T-cell (primary cell): ENCODE results near the gene TMEM18. TPM values are rescaled to one million over a fixed set of nuclear protein-coding genes. Genes with fewer than 3 reads are reported as not detected.

ENCODE experiments used
- ATAC-seq, 4 experiments: fragments of 200-7000 bp in 3 of 4; fragments of 150-1000 bp in 1 of 4; cut with Tn5 transposase; replicated peaks in 1 of 4; 1 replicate in 3 of 4; 2 replicates in 1 of 4; pipeline ENCODE4 v1.10.0; 2021; ENCODE audit warnings: moderate library complexity in 3 of 4, mild to moderate bottlenecking in 2 of 4, moderate number of reproducible peaks in 1 of 4
- CTCF ChIA-PET, 2 donors: fragments of 300-600 bp; sonication (Branson Sonifier 250); formaldehyde crosslinking; loops; one replicate each; lab custom pipeline; 2022; ENCODE audit warnings: antibody characterized with exemption in 2 of 2; lab: Charles Lee
- POLR2A ChIA-PET, 2 donors: fragments of 300-600 bp; sonication (Branson Sonifier 250); formaldehyde crosslinking; loops; one replicate each; lab custom pipeline; 2022; ENCODE audit warnings: antibody characterized with exemption in 2 of 2; lab: Charles Lee
- DNase-seq, 35 experiments: peaks; one replicate each; pipeline versions ENCODE4 v3.0.0 to v3.0.0-alpha.2; 2013 to 2023
- H3K27ac ChIP-seq: one replicate; pipeline ENCODE4 v1.5.1; 2013; ENCODE audit warnings: low read length
- H3K27me3 ChIP-seq, 2 experiments: replicated peaks in 1 of 2; 1 replicate in 1 of 2; 2 replicates in 1 of 2; pipeline versions ENCODE4 v1.6.1 to v1.7.0; 2013; ENCODE audit warnings: low read length in 1 of 2, mixed read lengths in 1 of 2; ENCODE audit not compliant: control insufficient read depth in 2 of 2, insufficient read depth in 2 of 2; ENCODE audit errors: extremely low read depth in 1 of 2
- H3K36me3 ChIP-seq, 2 donors: 1 replicate in 1 of 2; 2 replicates in 1 of 2; pipeline versions ENCODE4 v1.6.1 to v1.7.0; 2013; ENCODE audit warnings: low read length in 1 of 2; ENCODE audit not compliant: control insufficient read depth in 2 of 2, insufficient read depth in 1 of 2; ENCODE audit errors: extremely low read depth in 1 of 2
- H3K4me1 ChIP-seq, 2 experiments: 1 replicate in 1 of 2; 2 replicates in 1 of 2; pipeline versions ENCODE4 v1.6.1 to v1.7.0; 2013; ENCODE audit warnings: low read length in 2 of 2, mixed read lengths in 1 of 2; ENCODE audit not compliant: insufficient read depth in 2 of 2, control insufficient read depth in 1 of 2; ENCODE audit errors: extremely low read depth in 1 of 2
- H3K4me3 ChIP-seq, 2 donors: 1 replicate in 1 of 2; 2 replicates in 1 of 2; pipeline versions ENCODE4 v1.5.1 to v1.7.0; 2013; ENCODE audit warnings: mild to moderate bottlenecking in 2 of 2, low read length in 1 of 2, moderate library complexity in 1 of 2; ENCODE audit not compliant: control insufficient read depth in 1 of 2; ENCODE audit errors: extremely low read depth in 1 of 2
- H3K9me3 ChIP-seq: 2 replicates; pipeline ENCODE4 v1.7.0; 2013
- H3K27ac Mint-ChIP-seq, 2 donors: one replicate each; pipeline ENCODE4 v1.8.0; 2020 to 2021; ENCODE audit warnings: mild to moderate bottlenecking in 2 of 2, mixed read lengths in 2 of 2
- H3K27me3 Mint-ChIP-seq, 2 donors: one replicate each; pipeline ENCODE4 v1.8.0; 2021 to 2022; ENCODE audit warnings: mixed read lengths in 2 of 2
- H3K36me3 Mint-ChIP-seq: one replicate; pipeline ENCODE4 v1.8.0; 2021; ENCODE audit warnings: mixed read lengths
- H3K4me1 Mint-ChIP-seq, 3 donors: one replicate each; pipeline ENCODE4 v1.8.0; 2020 to 2022; ENCODE audit warnings: mixed read lengths in 3 of 3, mild to moderate bottlenecking in 1 of 3
- H3K4me3 Mint-ChIP-seq, 3 donors: one replicate each; pipeline ENCODE4 v1.8.0; 2020 to 2022; ENCODE audit warnings: mild to moderate bottlenecking in 3 of 3, mixed read lengths in 3 of 3, moderate library complexity in 3 of 3
- H3K9me3 Mint-ChIP-seq, 3 donors: one replicate each; pipeline ENCODE4 v1.8.0; 2020 to 2022; ENCODE audit warnings: mixed read lengths in 3 of 3
- WGBS: methylation state at CpG from one replicate; pipeline ENCODE4 v1.1.5; 2013; ENCODE audit warnings: missing lambda C conversion rate; ENCODE audit not compliant: insufficient coverage; 5-methylcytosine and 5-hydroxymethylcytosine counted together
- total RNA-seq, 35 experiments: library from RNA in 6 of 35; stranded (reverse) in 6 of 35; fragments of 120-200 nt in 1 of 35; gene quantifications; one replicate each; pipeline versions ENCODE4 v1.2.1 to v1.2.4 and lab custom pipeline; 2013 to 2026

The TMEM18 gene
- total RNA-seq, 5 donors from 2014 or later (not counting 1 experiment from before 2014, with no cell fraction given): 22.8 to 29.8 (median 28.8) TPM

- Mint-ChIP-seq H3K9me3 (no peaks in the 10 kb centered on the region), H3K4me3 (no peak overlapping the region), H3K4me1 (no peaks in the 10 kb centered on the region), H3K27me3 (peaks cover 0 to 8% of the 10 kb centered on the region in 2 donors), H3K27ac (no peak overlapping the region), H3K36me3 (no peaks in the 10 kb centered on the region)
- DNase-seq (no peak), ATAC-seq (no peak)
- H3K4me3 ChIP-seq: no peak overlapping the region
- 78% methylated on average over 10 of the region's 13 CpGs for WGBS
- no peak overlapping the region for H3K27ac ChIP-seq
- POLR2A ChIA-PET: no interaction called here
- peaks cover 0 to 3% of the 10 kb centered on the region in 2 experiments for H3K27me3 ChIP-seq
- CTCF ChIA-PET: no interaction called here
- H3K9me3 ChIP-seq: no peaks in the 10 kb centered on the region
- H3K4me1 ChIP-seq: no peaks in the 10 kb centered on the region
- H3K36me3 ChIP-seq: no peaks in the 10 kb centered on the region
Observed at GRCh38 chr2:623130-623922, 53.9 kb downstream of the TMEM18 start.

- H3K27ac ChIP-seq: no peak overlapping the region
Observed at GRCh38 chr2:622357-622756, 54.8 kb downstream of the TMEM18 start.

GRCh38 chr2:621303-622099, 55.7 kb downstream of the TMEM18 start:
- no peak overlapping the region for H3K27ac ChIP-seq
- CTCF ChIA-PET: no interaction called here
- H3K36me3 ChIP-seq: no peaks in the 10 kb centered on the region
- H3K4me1 ChIP-seq: no peaks in the 10 kb centered on the region
- POLR2A ChIA-PET: no interaction called here
- peaks cover 0 to 4% of the 10 kb centered on the region in 2 donors for H3K27me3 Mint-ChIP-seq
- no peak for DNase-seq
- H3K27ac Mint-ChIP-seq: no peak overlapping the region
- no peaks in the 10 kb centered on the region for H3K4me1 Mint-ChIP-seq
- H3K9me3 ChIP-seq: no peaks in the 10 kb centered on the region
- H3K4me3 Mint-ChIP-seq: no peak overlapping the region
- H3K9me3 Mint-ChIP-seq: peaks cover 0 to 10% (median 0%) of the 10 kb centered on the region in 3 donors
- peaks cover 0 to 3% of the 10 kb centered on the region in 2 experiments for H3K27me3 ChIP-seq
- WGBS: 93% methylated on average over 36 of the region's 45 CpGs
- no peaks in the 10 kb centered on the region for H3K36me3 Mint-ChIP-seq
- H3K4me3 ChIP-seq: no peak overlapping the region
- no peak for ATAC-seq

More at GRCh38 chr2:622357-622756, 54.8 kb downstream of the TMEM18 start:
- H3K27me3 ChIP-seq: peaks cover 0 to 3% of the 10 kb centered on the region in 2 experiments
- no peaks in the 10 kb centered on the region for H3K36me3 Mint-ChIP-seq
- no peak for DNase-seq
- H3K4me3 ChIP-seq: no peak overlapping the region
- H3K4me3 Mint-ChIP-seq: no peak overlapping the region
- POLR2A ChIA-PET: no interaction called here
- CTCF ChIA-PET: no interaction called here
- H3K4me1 ChIP-seq: no peaks in the 10 kb centered on the region
- H3K36me3 ChIP-seq: no peaks in the 10 kb centered on the region
- WGBS: 97% methylated on average over 6 of the region's 10 CpGs
- no peaks in the 10 kb centered on the region for H3K4me1 Mint-ChIP-seq
- ATAC-seq: no peak
- H3K27ac Mint-ChIP-seq: no peak overlapping the region
- H3K27me3 Mint-ChIP-seq: peaks cover 0 to 4% of the 10 kb centered on the region in 2 donors
- peaks cover 0 to 9% (median 0%) of the 10 kb centered on the region in 3 donors for H3K9me3 Mint-ChIP-seq
- no peaks in the 10 kb centered on the region for H3K9me3 ChIP-seq

GRCh38 chr2:620471-621302, 56.5 kb downstream of the TMEM18 start:
- no peak for ATAC-seq
- POLR2A ChIA-PET: no interaction called here

GRCh38 chr2:620004-620403, 57.2 kb downstream of the TMEM18 start:
- H3K27me3 Mint-ChIP-seq: peaks cover 0 to 6% of the 10 kb centered on the region in 2 donors
- peaks cover 0 to 10% (median 0%) of the 10 kb centered on the region in 3 donors for H3K9me3 Mint-ChIP-seq
- no peak overlapping the region for H3K27ac Mint-ChIP-seq
- no peaks in the 10 kb centered on the region for H3K27me3 ChIP-seq
- H3K9me3 ChIP-seq: no peaks in the 10 kb centered on the region
- H3K4me1 ChIP-seq: no peaks in the 10 kb centered on the region
- H3K4me1 Mint-ChIP-seq: no peaks in the 10 kb centered on the region
- DNase-seq (no peak), ATAC-seq (no peak)
- no peak overlapping the region for H3K27ac ChIP-seq
- CTCF ChIA-PET: no interaction called here
- no peaks in the 10 kb centered on the region for H3K36me3 ChIP-seq
- H3K36me3 Mint-ChIP-seq: no peaks in the 10 kb centered on the region
- WGBS: 84% methylated on average over 9 of the region's 14 CpGs
- no peak overlapping the region for H3K4me3 Mint-ChIP-seq
- POLR2A ChIA-PET: no interaction called here
- H3K4me3 ChIP-seq: no peak overlapping the region

More at GRCh38 chr2:620471-621302, 56.5 kb downstream of the TMEM18 start:
- WGBS: 93% methylated on average over 54 of the region's 58 CpGs
- Histone ChIP-seq H3K27ac (no peak overlapping the region), H3K27me3 (no peaks in the 10 kb centered on the region), H3K4me3 (no peak overlapping the region), H3K9me3 (no peaks in the 10 kb centered on the region), H3K36me3 (no peaks in the 10 kb centered on the region), H3K4me1 (no peaks in the 10 kb centered on the region)
- no peaks in the 10 kb centered on the region for H3K36me3 Mint-ChIP-seq
- no peak overlapping the region for H3K27ac Mint-ChIP-seq
- peaks cover 0 to 10% (median 0%) of the 10 kb centered on the region in 3 donors for H3K9me3 Mint-ChIP-seq
- peaks cover 0 to 8% of the 10 kb centered on the region in 2 donors for H3K27me3 Mint-ChIP-seq
- CTCF ChIA-PET: no interaction called here
- no peak overlapping the region for H3K4me3 Mint-ChIP-seq
- no peaks in the 10 kb centered on the region for H3K4me1 Mint-ChIP-seq
- DNase-seq: no peak
